ENCODE measurements around the gene NVL.

Gene NVL

DNA sequence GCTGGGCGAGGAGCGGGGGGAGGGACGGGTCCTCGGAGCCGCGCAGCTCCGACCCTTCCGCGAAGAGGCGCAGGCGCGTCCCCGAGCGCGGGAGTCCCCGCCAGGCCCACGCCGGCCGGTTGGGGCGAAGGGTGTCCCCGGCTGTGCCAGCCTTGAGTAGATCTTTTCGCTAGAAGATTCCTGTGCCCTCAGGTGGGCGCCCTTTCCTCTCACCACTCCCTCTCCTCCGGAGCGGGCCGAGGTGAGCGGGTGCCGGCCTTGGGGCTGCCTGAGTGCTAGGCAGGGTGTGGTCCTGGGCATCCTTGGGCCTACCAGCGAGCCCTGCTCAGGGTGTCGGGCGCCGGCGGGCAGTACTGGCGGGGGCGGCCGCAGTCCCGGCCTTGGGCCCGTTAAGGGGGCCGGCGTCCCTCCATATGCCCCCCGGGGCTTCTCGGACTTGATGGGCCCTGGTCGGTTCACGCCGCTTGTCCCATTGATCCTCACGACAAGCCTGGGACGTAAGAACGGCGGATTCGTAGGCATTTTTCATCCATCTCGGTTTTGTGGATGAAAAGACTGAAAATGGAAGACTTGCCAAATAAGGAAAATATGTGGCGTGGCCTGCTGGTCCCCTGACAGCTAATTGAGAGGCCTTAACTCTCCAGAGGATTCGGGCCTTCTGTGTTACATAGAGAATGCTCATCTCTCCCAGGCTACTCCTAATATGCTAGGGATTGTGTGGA lies 146.2 kb downstream of the NVL start:
- DNase-seq (ENCODE audit: low read depth) = peak; percentile 82
- no peak for TF ChIP-seq MYC (IDR thresholded peaks at IDR 0.05; ENCODE audit: low read depth, low read length)
- TF ChIP-seq, protein P1, sequence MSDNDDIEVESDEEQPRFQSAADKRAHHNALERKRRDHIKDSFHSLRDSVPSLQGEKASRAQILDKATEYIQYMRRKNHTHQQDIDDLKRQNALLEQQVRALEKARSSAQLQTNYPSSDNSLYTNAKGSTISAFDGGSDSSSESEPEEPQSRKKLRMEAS (IDR thresholded peaks at IDR 0.05; ENCODE audit: low read depth, low read length) = peak; percentile 45; the same call in 1 of the 2 replicates
- TF ChIP-seq POLR2A (IDR thresholded peaks at IDR 0.05; ENCODE audit: extremely low read depth, insufficient read length) = no peak
- TF ChIP-seq, protein P2, sequence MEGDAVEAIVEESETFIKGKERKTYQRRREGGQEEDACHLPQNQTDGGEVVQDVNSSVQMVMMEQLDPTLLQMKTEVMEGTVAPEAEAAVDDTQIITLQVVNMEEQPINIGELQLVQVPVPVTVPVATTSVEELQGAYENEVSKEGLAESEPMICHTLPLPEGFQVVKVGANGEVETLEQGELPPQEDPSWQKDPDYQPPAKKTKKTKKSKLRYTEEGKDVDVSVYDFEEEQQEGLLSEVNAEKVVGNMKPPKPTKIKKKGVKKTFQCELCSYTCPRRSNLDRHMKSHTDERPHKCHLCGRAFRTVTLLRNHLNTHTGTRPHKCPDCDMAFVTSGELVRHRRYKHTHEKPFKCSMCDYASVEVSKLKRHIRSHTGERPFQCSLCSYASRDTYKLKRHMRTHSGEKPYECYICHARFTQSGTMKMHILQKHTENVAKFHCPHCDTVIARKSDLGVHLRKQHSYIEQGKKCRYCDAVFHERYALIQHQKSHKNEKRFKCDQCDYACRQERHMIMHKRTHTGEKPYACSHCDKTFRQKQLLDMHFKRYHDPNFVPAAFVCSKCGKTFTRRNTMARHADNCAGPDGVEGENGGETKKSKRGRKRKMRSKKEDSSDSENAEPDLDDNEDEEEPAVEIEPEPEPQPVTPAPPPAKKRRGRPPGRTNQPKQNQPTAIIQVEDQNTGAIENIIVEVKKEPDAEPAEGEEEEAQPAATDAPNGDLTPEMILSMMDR (IDR thresholded peaks at IDR 0.05; ENCODE audit: low read depth, low read length) = no peak
- H3K4me3 ChIP-seq (ENCODE audit: low read depth, low read length) = peak overlapping the region; percentile 85

DNA sequence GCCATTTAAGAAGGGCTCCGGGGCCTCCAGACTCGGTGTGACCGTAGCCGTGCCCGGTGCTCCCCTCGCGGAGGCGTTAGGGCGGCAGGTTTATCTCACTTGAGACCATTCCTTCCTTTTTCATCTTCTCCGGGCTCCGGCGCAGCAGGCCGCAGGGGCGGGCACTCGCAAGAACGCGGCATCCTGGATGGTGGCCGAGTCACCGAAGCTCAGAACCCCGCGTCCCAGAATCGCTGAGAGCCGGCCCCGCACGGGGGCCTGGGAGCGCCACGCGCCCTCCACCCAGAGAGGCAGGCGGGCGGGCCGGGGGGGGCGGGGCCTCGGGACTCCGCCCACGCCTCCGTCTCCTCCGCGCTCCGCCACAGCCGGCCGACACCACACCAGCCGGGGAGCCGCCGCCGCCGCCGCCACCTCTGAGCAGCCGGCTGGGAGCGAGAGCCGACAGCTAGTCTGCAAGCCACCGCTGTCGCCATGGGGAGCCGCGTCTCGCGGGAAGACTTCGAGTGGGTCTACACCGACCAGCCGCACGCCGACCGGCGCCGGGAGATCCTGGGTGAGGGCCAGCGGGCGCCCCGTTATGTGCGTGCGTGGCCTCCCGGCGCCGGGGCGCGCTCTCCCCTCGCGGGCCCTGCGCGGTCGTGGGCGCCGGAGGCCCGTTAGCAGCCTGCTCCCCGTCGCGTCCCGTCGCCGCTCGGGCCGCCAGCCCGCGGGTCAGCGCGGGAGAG lies 146.9 kb downstream of the NVL start, which contains the start of gene DEGS1:
Gene DEGS1, plus strand, starts transcription at position 375 of the 725 bp plus-strand sequence. Its CDS starts 97 bp downstream, at position 472.
- H3K4me3 ChIP-seq (ENCODE audit: low read depth, low read length) = peak within 1 kb of the TSS; percentile 85
- TF ChIP-seq, protein P1 (IDR thresholded peaks at IDR 0.05; ENCODE audit: low read depth, low read length) = peak; percentile 64
- TF ChIP-seq MYC (IDR thresholded peaks at IDR 0.05; ENCODE audit: low read depth, low read length) (peak; percentile 70), POLR2A (IDR thresholded peaks at IDR 0.05; ENCODE audit: extremely low read depth, insufficient read length) (peak; percentile 60)
- TF ChIP-seq, protein P2 (IDR thresholded peaks at IDR 0.05; ENCODE audit: low read depth, low read length) = no peak
- peak; percentile 92 for DNase-seq (ENCODE audit: low read depth)

DNA sequence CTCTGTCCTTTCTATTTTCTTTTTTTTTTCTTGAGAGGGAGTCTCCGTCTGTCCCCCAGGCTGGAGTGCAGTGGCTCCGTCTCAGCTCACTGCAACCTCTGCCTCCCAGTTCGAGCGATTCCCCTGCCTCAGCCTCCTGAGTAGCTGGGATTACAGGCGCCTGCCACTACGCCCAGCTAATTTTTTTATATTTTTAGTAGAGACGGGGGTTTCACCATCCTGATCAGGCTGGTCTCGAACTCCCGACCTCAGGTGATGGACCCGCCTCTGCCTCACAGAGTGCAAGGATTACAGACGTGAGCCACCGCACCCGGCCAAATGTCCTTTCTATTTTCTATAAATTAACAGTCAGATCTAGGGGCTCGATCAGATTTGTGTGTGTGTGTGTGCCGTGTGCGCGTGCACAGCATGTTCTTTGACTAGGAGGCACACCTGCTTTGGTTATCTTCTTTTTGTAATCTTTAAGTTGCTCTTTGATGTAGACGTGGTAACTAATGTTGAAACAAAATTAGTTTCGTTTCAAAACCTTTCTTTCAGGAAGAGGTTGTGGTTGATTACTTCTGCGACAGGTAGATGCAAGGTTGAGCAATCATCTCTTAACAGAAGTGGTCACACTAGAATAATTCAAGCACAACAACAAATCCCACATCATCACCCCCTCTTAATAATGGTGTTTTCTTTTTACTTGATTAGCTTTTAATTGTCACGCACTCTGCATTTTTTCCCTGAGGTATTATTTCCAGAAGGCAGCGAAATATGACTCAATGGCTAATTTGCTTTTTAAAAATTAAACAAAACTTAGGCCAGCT lies 147.7 kb downstream of the NVL start:
- no peak for DNase-seq (ENCODE audit: low read depth)
- TF ChIP-seq, protein P2 (IDR thresholded peaks at IDR 0.05; ENCODE audit: low read depth, low read length) = no peak
- TF ChIP-seq MYC (IDR thresholded peaks at IDR 0.05; ENCODE audit: low read depth, low read length) (no peak), POLR2A (IDR thresholded peaks at IDR 0.05; ENCODE audit: extremely low read depth, insufficient read length) (no peak)
- TF ChIP-seq, protein P1 (IDR thresholded peaks at IDR 0.05; ENCODE audit: low read depth, low read length) = no peak
- peak overlapping the region; percentile 72 for H3K4me3 ChIP-seq (ENCODE audit: low read depth, low read length)

DNA sequence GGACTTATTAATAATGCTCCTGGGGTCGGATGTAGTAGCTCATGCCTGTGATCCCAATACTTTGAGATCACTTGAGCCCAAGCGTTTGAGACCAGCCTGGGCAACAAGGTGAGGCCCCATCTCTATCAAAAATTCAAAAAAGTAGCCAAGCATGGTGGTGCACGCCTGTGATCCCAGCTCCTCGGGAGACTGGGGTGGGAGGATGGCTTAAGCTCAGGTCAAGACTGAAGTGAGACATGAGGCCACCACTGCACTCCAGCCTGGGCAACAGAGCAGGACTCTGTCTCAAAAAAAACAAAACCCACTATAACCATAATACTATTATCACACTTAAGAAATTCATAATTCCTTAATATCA lies 148.5 kb downstream of the NVL start:
- DNase-seq (ENCODE audit: low read depth) = no peak
- H3K4me3 ChIP-seq (ENCODE audit: low read depth, low read length) = no peak overlapping the region
- TF ChIP-seq, protein P1 (IDR thresholded peaks at IDR 0.05; ENCODE audit: low read depth, low read length) = no peak
- TF ChIP-seq MYC (IDR thresholded peaks at IDR 0.05; ENCODE audit: low read depth, low read length) (no peak), POLR2A (IDR thresholded peaks at IDR 0.05; ENCODE audit: extremely low read depth, insufficient read length) (no peak)
- TF ChIP-seq, protein P2 (IDR thresholded peaks at IDR 0.05; ENCODE audit: low read depth, low read length) = no peak

DNA sequence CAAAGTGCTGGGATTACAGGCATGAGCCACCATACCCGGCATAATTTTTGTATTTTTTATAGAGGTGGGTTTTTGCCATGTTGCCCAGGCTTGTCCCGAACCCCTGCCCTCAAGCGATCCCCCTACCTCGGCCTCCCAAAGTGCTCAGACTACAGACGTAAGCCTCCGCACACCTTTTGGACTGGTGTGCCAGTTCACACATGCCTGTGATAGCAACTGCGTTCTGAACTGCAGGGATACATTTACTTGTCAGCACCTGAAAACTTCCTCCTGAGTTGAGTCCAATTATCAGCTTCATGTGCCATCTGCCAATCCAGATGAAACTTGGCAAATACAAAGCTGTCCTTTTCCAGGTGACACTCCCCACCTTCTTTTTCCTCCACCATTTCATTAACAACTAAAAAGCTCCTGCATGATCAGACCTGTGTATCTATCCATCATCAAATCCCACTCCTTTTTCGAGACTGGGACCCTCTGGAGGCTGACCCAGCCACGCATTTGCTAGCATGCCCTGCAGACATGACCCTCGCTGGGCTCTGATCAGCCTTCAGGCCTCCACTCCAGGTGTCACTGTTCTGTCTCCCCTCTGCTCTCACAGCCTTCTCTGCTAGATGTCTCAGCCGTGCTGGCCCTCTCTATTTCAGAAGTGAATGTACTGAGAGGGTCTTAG lies 149.1 kb downstream of the NVL start:
- DNase-seq (ENCODE audit: low read depth) = no peak
- TF ChIP-seq, protein P2 (IDR thresholded peaks at IDR 0.05; ENCODE audit: low read depth, low read length) = no peak
- no peak for TF ChIP-seq MYC (IDR thresholded peaks at IDR 0.05; ENCODE audit: low read depth, low read length)
- no peak for TF ChIP-seq POLR2A (IDR thresholded peaks at IDR 0.05; ENCODE audit: extremely low read depth, insufficient read length)
- TF ChIP-seq, protein P1 (IDR thresholded peaks at IDR 0.05; ENCODE audit: low read depth, low read length) = no peak
- no peak overlapping the region for H3K4me3 ChIP-seq (ENCODE audit: low read depth, low read length)

Data from NB4 (cell line).